Measurements from ENCODE around the gene ACMSD. TPM values are rescaled to one million over a fixed set of nuclear protein-coding genes. Genes with fewer than 3 reads are reported as not detected.

ACMSD gene
- total and polyA plus RNA-seq, 2 experiments from 2014 or later, result 0.11 TPM; not detected in 1

GRCh38 chr2:134865067-134865787 lies 26.8 kb downstream of the ACMSD start:
- Mint-ChIP-seq H3K4me3 (no peak overlapping the region), H3K27me3 (ENCODE audit: insufficient read depth, low read depth, poor library complexity) (no peaks in the 10 kb centered on the region), H3K9me3 (no peaks in the 10 kb centered on the region), H3K27ac (no peak overlapping the region), H3K36me3 (ENCODE audit: low read depth) (no peaks in the 10 kb centered on the region), H3K4me1 (no peaks in the 10 kb centered on the region; the same call in 2 of the 3 replicates)
- Histone ChIP-seq H3K36me3 (ENCODE audit: insufficient read depth) (no peaks in the 10 kb centered on the region), H3K27me3 (ENCODE audit: insufficient read depth) (no peaks in the 10 kb centered on the region), H4K20me1 (replicated peaks; ENCODE audit: insufficient read depth) (no peaks in the 10 kb centered on the region), H3F3A (replicated peaks; ENCODE audit: low read depth) (no peaks in the 10 kb centered on the region), H3K4me3 (no peak overlapping the region), H3K9me2 (ENCODE audit: insufficient read depth) (no peaks in the 10 kb centered on the region), H2AFZ (no peak overlapping the region), H3K79me2 (replicated peaks; ENCODE audit: insufficient read depth) (no peaks in the 10 kb centered on the region), H3K4me1 (ENCODE audit: insufficient read depth) (no peaks in the 10 kb centered on the region), H3K4me2 (no peak overlapping the region), H3K27ac (ENCODE audit: low read depth) (no peak overlapping the region)
- DNase-seq (ENCODE audit: low spot score) (no peak), ATAC-seq (no peak)
- no peak for TF ChIP-seq CTCF (conservative IDR thresholded peaks at IDR 0.05; ENCODE audit: low read depth in 2 of 2)

- H3K9me2 ChIP-seq (ENCODE audit: insufficient read depth), result no peaks in the 10 kb centered on the region; the same call in 1 of the 2 replicates
- no peak overlapping the region for H3K4me2 ChIP-seq
- H4K20me1 ChIP-seq (replicated peaks; ENCODE audit: insufficient read depth), result no peaks in the 10 kb centered on the region
- ATAC-seq, result no peak
- H3K79me2 ChIP-seq (replicated peaks; ENCODE audit: insufficient read depth), result no peaks in the 10 kb centered on the region
- no peak overlapping the region for H3K4me3 Mint-ChIP-seq
- no peak overlapping the region for H3K27ac ChIP-seq (ENCODE audit: low read depth)
- no peaks in the 10 kb centered on the region for H3K36me3 Mint-ChIP-seq (ENCODE audit: low read depth)
- H3K9me3 Mint-ChIP-seq, result no peaks in the 10 kb centered on the region
- no peaks in the 10 kb centered on the region for H3K4me1 ChIP-seq (ENCODE audit: insufficient read depth)
- H3K4me1 Mint-ChIP-seq, result no peaks in the 10 kb centered on the region; the same call in 2 of the 3 replicates
- no peak overlapping the region for H3K4me3 ChIP-seq
- DNase-seq (ENCODE audit: low spot score), result no peak
- no peaks in the 10 kb centered on the region for H3K27me3 ChIP-seq (ENCODE audit: insufficient read depth)
- no peaks in the 10 kb centered on the region for H3K36me3 ChIP-seq (ENCODE audit: insufficient read depth)
- no peaks in the 10 kb centered on the region for H3K27me3 Mint-ChIP-seq (ENCODE audit: insufficient read depth, low read depth, poor library complexity)
- H3K27ac Mint-ChIP-seq, result no peak overlapping the region
- H3F3A ChIP-seq (replicated peaks; ENCODE audit: low read depth), result no peaks in the 10 kb centered on the region
- no peak overlapping the region for H2AFZ ChIP-seq
- TF ChIP-seq ETS1 (IDR thresholded peaks at IDR 0.05), result no peak
- TF ChIP-seq REST (IDR thresholded peaks at IDR 0.05; ENCODE audit: unreplicated experiment), result no peak
- no peak for TF ChIP-seq ZNF462 (CRISPR knock-in tag; IDR thresholded peaks at IDR 0.05)
- TF ChIP-seq CREB1 (CRISPR knock-in tag; IDR thresholded peaks at IDR 0.05; ENCODE audit: low read depth), result no peak
Measured at GRCh38 chr2:134866498-134867099, 28.2 kb downstream of the ACMSD start.

Data from GM23338 (cell line).